SK-N-SH (cell line): ENCODE results near the gene TRAPPC2L. TPM values are rescaled to one million over a fixed set of nuclear protein-coding genes. Genes with fewer than 3 reads are reported as not detected.

ENCODE experiments used
- CTCF ChIA-PET: fragments of 300-600, 350-600 bp; formaldehyde crosslinking; extraction: SDS; loops from one replicate; lab custom pipeline; 2021; lab: Yijun Ruan, JAX
- POLR2A ChIA-PET: fragments of 350-600 bp; sonication (Branson Sonifier 250); formaldehyde crosslinking; extraction: SDS; loops from one replicate; lab custom pipeline; 2020; ENCODE audit warnings: antibody characterized with exemption, inconsistent platforms; lab: Yijun Ruan, JAX
- DNase-seq: peaks from one replicate; pipeline ENCODE4 v3.0.0; 2012
- H2AFZ ChIP-seq: fragments of 200-600 bp; sonication (generic); 2 replicates; pipeline ENCODE4 v1.8.1; 2016; ENCODE audit warnings: antibody characterized with exemption, mild to moderate bottlenecking, low read depth
- H3F3A ChIP-seq: fragments of 200-600 bp; sonication (generic); replicated peaks from 2 replicates; pipeline ENCODE3; 2016; ENCODE audit warnings: antibody characterized with exemption, mild to moderate bottlenecking; ENCODE audit not compliant: insufficient read depth
- H3K27ac ChIP-seq, 2 experiments: fragments of 200-500 bp in 1 of 2; fragments of 200-600 bp in 1 of 2; sonication (Bioruptor generic) in 1 of 2; sonication (generic), shearing (Covaris generic) in 1 of 2; 2 replicates each; pipeline versions ENCODE4 v1.5.1 to v1.6.1; 2014 to 2016; ENCODE audit warnings: low read depth in 2 of 2, inconsistent platforms in 1 of 2, low read length in 1 of 2, mild to moderate bottlenecking in 1 of 2, mixed read lengths in 1 of 2
- H3K27me3 ChIP-seq: fragments of 200-600 bp; sonication (generic), shearing (Covaris generic); 2 replicates; pipeline ENCODE4 v1.6.1; 2016; ENCODE audit warnings: mixed run types; ENCODE audit not compliant: insufficient read depth
- H3K36me3 ChIP-seq, 2 experiments: fragments of 200-500 bp in 1 of 2; fragments of 200-600 bp in 1 of 2; sonication (Bioruptor generic) in 1 of 2; sonication (generic) in 1 of 2; replicated peaks in 1 of 2; 2 replicates each; pipeline versions ENCODE3 to v1.5.1; 2014 to 2016; ENCODE audit warnings: low read length in 1 of 2, mild to moderate bottlenecking in 1 of 2; ENCODE audit not compliant: insufficient read depth in 2 of 2, control insufficient read depth in 1 of 2
- H3K4me1 ChIP-seq, 2 experiments: fragments of 200-500 bp in 1 of 2; fragments of 200-600 bp in 1 of 2; sonication (Bioruptor generic) in 1 of 2; sonication (generic), shearing (Covaris generic) in 1 of 2; 2 replicates each; pipeline versions ENCODE4 v1.5.1 to v1.6.1; 2014 to 2016; ENCODE audit warnings: low read depth in 1 of 2, low read length in 1 of 2, mixed run types in 1 of 2; ENCODE audit not compliant: insufficient read depth in 2 of 2, control insufficient read depth in 1 of 2
- H3K4me2 ChIP-seq: fragments of 200-600 bp; sonication (generic), shearing (Covaris generic); 2 replicates; pipeline ENCODE4 v1.6.1; 2017; ENCODE audit warnings: mixed run types
- H3K4me3 ChIP-seq, 2 experiments: fragments of 200-500 bp in 1 of 2; fragments of 200-600 bp in 1 of 2; sonication (Bioruptor generic) in 1 of 2; sonication (generic), shearing (Covaris generic) in 1 of 2; 2 replicates each; pipeline versions ENCODE4 v1.5.1 to v1.8.1; 2014 to 2016; ENCODE audit warnings: low read depth in 2 of 2, inconsistent platforms in 1 of 2, low read length in 1 of 2, mild to moderate bottlenecking in 1 of 2, mixed read lengths in 1 of 2, moderate library complexity in 1 of 2
- H3K79me2 ChIP-seq: fragments of 200-600 bp; sonication (generic); 2 replicates; pipeline ENCODE4 v1.8.1; 2017; ENCODE audit warnings: mild to moderate bottlenecking; ENCODE audit not compliant: insufficient read depth
- H3K9ac ChIP-seq: fragments of 200-600 bp; sonication (generic); 2 replicates; pipeline ENCODE4 v1.6.1; 2017; ENCODE audit warnings: mixed run types
- H3K9me2 ChIP-seq: fragments of 200-600 bp; sonication (generic); 2 replicates; pipeline ENCODE4 v1.6.1; 2017; ENCODE audit warnings: mixed run types
- H3K9me3 ChIP-seq: fragments of 200-600 bp; sonication (generic); 2 replicates; pipeline ENCODE4 v1.6.1; 2017; ENCODE audit warnings: mixed run types, mild to moderate bottlenecking, moderate library complexity
- H4K20me1 ChIP-seq: fragments of 200-600 bp; sonication (generic); 2 replicates; pipeline ENCODE4 v1.6.1; 2017; ENCODE audit warnings: mild to moderate bottlenecking, mixed run types; ENCODE audit not compliant: insufficient read depth
- CHD2 ChIP-seq: fragments of 150-350 bp; IDR thresholded peaks from 2 replicates; pipeline ENCODE4 v1.6.1; 2018; ENCODE audit warnings: low read length; ENCODE audit not compliant: partially characterized antibody
- CTCF ChIP-seq: fragments of 200-600 bp; sonication (generic); IDR thresholded peaks from 2 replicates; pipeline ENCODE4 v1.6.1; 2017; ENCODE audit warnings: antibody characterized with exemption, mild to moderate bottlenecking, moderate library complexity
- IRF3 ChIP-seq: fragments of 150-350 bp; IDR thresholded peaks from 2 replicates; pipeline ENCODE4 v1.6.1; 2016; ENCODE audit warnings: mild to moderate bottlenecking, low read depth, low read length
- MXI1 ChIP-seq: IDR thresholded peaks from 2 replicates; pipeline ENCODE4 v1.6.1; 2012; ENCODE audit warnings: mild to moderate bottlenecking, low read depth, low read length, improper control_type of control experiment
- RAD21 ChIP-seq: IDR thresholded peaks from 2 replicates; pipeline ENCODE4 v1.6.1; 2012; ENCODE audit warnings: mild to moderate bottlenecking, low read length
- RCOR1 ChIP-seq: fragments of 150-350 bp; IDR thresholded peaks from 2 replicates; pipeline ENCODE4 v1.6.1; 2017; ENCODE audit warnings: antibody characterized with exemption, low read length
- SMC3 ChIP-seq: IDR thresholded peaks from 2 replicates; pipeline ENCODE4 v1.6.1; 2012; ENCODE audit warnings: low read depth, low read length, improper control_type of control experiment
- TEAD4 ChIP-seq: IDR thresholded peaks from 2 replicates; pipeline ENCODE4 v1.4.0; 2012; ENCODE audit warnings: mild to moderate bottlenecking, borderline replicate concordance; ENCODE audit not compliant: insufficient read depth
- WGBS: methylation state at CpG from one replicate; pipeline ENCODE4 v1.1.6; 2017; ENCODE audit warnings: low lambda C conversion rate; 5-methylcytosine and 5-hydroxymethylcytosine counted together
- polyA plus RNA-seq, 3 experiments: library from polyadenylated mRNA; depleted of rRNA; stranded (reverse); fragments of >200 nt; gene quantifications; 2 replicates each; pipeline ENCODE4 v1.2.3, GENCODE V29; 2012
- TF ChIP-seq, protein P1 (sequence below): IDR thresholded peaks from 2 replicates; pipeline ENCODE4 v1.4.0; 2012; ENCODE audit warnings: low read depth, borderline replicate concordance
- TF ChIP-seq, protein P2 (sequence below): fragments of 150-350 bp; IDR thresholded peaks from 2 replicates; pipeline ENCODE4 v1.6.1; 2017; ENCODE audit warnings: antibody characterized with exemption, low read length, low read depth, borderline replicate concordance

The TRAPPC2L gene
- polyA plus RNA-seq, 1 of the 3 experiments (the other 2 are of a cell fraction): 73.9 TPM

DNA sequence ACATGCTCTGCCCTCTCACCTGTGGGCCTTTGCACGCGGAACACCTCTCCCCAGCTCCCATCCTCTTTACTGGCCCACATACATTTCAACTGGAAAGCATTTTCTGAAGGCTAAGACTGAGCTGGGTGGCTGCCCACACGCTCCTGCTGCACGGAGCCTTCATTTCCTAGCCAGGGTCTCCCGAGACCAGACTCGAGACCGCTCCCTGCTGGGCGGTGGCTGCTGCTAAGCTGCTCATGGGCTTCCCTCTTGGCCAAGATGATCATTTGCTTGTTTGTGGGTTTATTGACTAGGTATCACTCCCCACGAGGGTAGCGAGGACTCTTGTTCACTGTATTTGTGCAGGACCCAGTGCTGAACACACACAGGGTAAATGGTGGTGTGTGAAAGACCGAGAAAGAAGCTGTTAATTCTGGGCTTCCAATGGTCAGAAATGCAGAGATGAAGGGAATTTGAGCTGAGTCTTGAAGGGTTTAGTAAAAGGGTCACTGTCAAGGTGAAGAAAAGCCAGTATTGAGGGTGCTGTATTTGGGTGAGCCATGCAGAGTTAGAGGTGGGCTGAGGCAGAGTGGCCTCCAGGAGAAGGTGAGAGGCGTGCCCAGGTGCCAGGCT lies 907 bp downstream of the TRAPPC2L start:
- 0 out of 2 replicates have a peak, but pooled peaks cover 11% of the 10 kb centered on the region for H4K20me1 ChIP-seq
- ChIA-PET CTCF (interaction anchor here (0.6 to 3.1 kb wide), 37 partner anchors 8 to 358 kb away, joined by 3 to 42 read pairs (median 4); partner anchors contain the start of genes APRT and PABPN1L), POLR2A (interaction anchor here (0.9 to 1.7 kb wide), 2 partner anchors 40 to 46 kb away, joined by 3 to 7 read pairs; partner anchors contain the start of gene APRT)
- H3K4me2 ChIP-seq: peak overlapping the region; percentile 99
- H3K27me3 ChIP-seq: no peaks in the 10 kb centered on the region
- H3K4me1 ChIP-seq: peaks cover 5 to 15% of the 10 kb centered on the region in 2 experiments; a peak in 1 of 4 replicates
- H3K9me2 ChIP-seq: no peaks in the 10 kb centered on the region
- peak overlapping the region; percentile 90 to 98 for H3K4me3 ChIP-seq
- peaks cover 20% of the 10 kb centered on the region for H3K79me2 ChIP-seq
- peak; percentile 88 for DNase-seq
- TF ChIP-seq, protein P1, sequence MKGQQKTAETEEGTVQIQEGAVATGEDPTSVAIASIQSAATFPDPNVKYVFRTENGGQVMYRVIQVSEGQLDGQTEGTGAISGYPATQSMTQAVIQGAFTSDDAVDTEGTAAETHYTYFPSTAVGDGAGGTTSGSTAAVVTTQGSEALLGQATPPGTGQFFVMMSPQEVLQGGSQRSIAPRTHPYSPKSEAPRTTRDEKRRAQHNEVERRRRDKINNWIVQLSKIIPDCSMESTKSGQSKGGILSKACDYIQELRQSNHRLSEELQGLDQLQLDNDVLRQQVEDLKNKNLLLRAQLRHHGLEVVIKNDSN: 0 out of 2 replicates have a peak, but pooled peaks have one; percentile 11
- TF ChIP-seq CTCF (peak; percentile 74), SMC3 (peak; percentile 60), RAD21 (peak; percentile 59), MXI1 (peak; percentile 33; the same call in 1 of the 2 replicates), IRF3 (no peak), RCOR1 (0 out of 2 replicates have a peak, but pooled peaks have one; percentile 14), TEAD4 (no peak), CHD2 (peak; percentile 21)
- TF ChIP-seq, protein P2, sequence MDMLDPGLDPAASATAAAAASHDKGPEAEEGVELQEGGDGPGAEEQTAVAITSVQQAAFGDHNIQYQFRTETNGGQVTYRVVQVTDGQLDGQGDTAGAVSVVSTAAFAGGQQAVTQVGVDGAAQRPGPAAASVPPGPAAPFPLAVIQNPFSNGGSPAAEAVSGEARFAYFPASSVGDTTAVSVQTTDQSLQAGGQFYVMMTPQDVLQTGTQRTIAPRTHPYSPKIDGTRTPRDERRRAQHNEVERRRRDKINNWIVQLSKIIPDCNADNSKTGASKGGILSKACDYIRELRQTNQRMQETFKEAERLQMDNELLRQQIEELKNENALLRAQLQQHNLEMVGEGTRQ: no peak
- H3F3A ChIP-seq: peaks cover 12% of the 10 kb centered on the region
- H2AFZ ChIP-seq: peak overlapping the region; percentile 91
- peaks cover 3 to 36% of the 10 kb centered on the region in 2 experiments for H3K36me3 ChIP-seq
- H3K9me3 ChIP-seq: no peaks in the 10 kb centered on the region
- WGBS: 26% methylated on average over 6 of the region's 12 CpGs
- H3K27ac ChIP-seq: peak overlapping the region in 1 of 2 experiments; percentile 39; a peak in 2 of 4 replicates
- peak overlapping the region; percentile 85 for H3K9ac ChIP-seq
